HFFc6 (cell line): ENCODE data around the gene JSRP1. TPM values are rescaled to one million over a fixed set of nuclear protein-coding genes. Genes with fewer than 3 reads are reported as not detected.

Experiments
- DNase-seq: peaks from one replicate; pipeline ENCODE4 v3.0.0-alpha.2; 2018
- H3K27ac Mint-ChIP-seq: 2 replicates; pipeline ENCODE4 v1.8.0; 2020; ENCODE audit warnings: mild to moderate bottlenecking, mixed read lengths
- H3K27me3 Mint-ChIP-seq: 2 replicates; pipeline ENCODE4 v1.8.0; 2021; ENCODE audit warnings: mild to moderate bottlenecking, moderate library complexity, mixed read lengths; ENCODE audit not compliant: insufficient read depth
- H3K36me3 Mint-ChIP-seq: 2 replicates; pipeline ENCODE4 v1.8.0; 2021; ENCODE audit warnings: low read depth, mixed read lengths
- H3K4me1 Mint-ChIP-seq: 2 replicates; pipeline ENCODE4 v1.8.0; 2020; ENCODE audit warnings: low read depth, mixed read lengths
- H3K4me3 Mint-ChIP-seq: 2 replicates; pipeline ENCODE4 v1.8.0; 2020; ENCODE audit warnings: mild to moderate bottlenecking, moderate library complexity, mixed read lengths
- H3K9me3 Mint-ChIP-seq: 2 replicates; pipeline ENCODE4 v1.8.0; 2020; ENCODE audit warnings: mild to moderate bottlenecking, mixed read lengths
- total RNA-seq, 6 experiments: library from RNA; stranded (reverse); fragmentation: NEBNext Ultra II Directional; extraction: Animal tissue kit (Norgen Biotek cat#: 25700); gene quantifications; 2 replicates in 1 of 6; 3 replicates in 5 of 6; pipeline ENCODE4 v1.2.3, GENCODE V29; 2021
- TF ChIP-seq, protein P1 (sequence below): fragments of 200-600 bp; sonication (generic); IDR thresholded peaks from 2 replicates; pipeline ENCODE4 v1.5.0; 2021; ENCODE audit warnings: antibody characterized with exemption, mild to moderate bottlenecking

JSRP1 gene
- total RNA-seq, 6 experiments from 2014 or later = 0.27 to 0.99 (median 0.72) TPM

DNA sequence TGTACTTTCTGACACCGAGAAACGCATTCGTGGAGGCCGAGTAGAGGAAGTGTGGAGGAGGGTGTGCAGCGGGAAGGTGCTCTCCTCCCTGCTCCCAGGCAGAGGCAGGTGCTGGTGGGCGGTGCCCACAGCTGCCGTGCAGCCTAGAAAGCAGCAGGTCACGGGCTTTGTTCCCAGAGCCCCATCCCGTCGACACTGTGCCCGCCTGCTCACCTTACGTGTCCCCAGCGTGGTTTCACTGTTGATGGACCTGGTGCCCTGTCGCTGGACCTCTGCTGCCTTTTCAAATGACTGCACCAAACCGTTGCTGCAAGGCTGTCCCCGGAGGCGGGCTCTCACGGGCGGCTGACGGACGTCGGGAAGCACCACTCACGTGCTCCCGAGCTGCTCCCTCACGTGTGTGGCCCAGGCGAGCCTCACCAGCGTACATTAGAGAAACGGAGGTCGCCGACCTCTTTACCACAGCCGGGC is 40.9 kb downstream of the JSRP1 start:
- Mint-ChIP-seq H3K4me1 (no peaks in the 10 kb centered on the region), H3K36me3 (peaks cover 25% of the 10 kb centered on the region)
- TF ChIP-seq, protein P1, sequence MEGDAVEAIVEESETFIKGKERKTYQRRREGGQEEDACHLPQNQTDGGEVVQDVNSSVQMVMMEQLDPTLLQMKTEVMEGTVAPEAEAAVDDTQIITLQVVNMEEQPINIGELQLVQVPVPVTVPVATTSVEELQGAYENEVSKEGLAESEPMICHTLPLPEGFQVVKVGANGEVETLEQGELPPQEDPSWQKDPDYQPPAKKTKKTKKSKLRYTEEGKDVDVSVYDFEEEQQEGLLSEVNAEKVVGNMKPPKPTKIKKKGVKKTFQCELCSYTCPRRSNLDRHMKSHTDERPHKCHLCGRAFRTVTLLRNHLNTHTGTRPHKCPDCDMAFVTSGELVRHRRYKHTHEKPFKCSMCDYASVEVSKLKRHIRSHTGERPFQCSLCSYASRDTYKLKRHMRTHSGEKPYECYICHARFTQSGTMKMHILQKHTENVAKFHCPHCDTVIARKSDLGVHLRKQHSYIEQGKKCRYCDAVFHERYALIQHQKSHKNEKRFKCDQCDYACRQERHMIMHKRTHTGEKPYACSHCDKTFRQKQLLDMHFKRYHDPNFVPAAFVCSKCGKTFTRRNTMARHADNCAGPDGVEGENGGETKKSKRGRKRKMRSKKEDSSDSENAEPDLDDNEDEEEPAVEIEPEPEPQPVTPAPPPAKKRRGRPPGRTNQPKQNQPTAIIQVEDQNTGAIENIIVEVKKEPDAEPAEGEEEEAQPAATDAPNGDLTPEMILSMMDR = no peak

DNA sequence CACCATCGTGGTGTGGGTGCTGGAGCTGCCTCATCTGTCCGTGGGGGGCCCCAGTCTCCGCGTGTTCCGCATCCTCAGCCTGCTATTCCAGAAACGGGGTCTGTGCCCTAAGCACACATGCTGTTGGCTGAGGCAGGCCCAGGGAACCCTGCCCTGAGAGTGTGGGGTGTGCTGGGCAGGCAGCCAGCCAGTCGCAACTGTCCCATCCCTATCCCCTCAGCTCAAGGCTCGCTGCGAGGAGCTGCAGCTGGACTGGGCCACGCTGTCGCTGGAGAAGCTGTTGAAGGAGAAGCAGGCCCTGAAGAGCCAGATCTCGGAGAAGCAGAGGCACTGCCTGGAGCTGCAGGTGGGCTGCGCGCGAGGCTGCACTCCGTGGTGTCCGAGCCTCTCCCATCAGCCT is 42.0 kb downstream of the JSRP1 start:
- Mint-ChIP-seq H3K36me3 (peaks cover 25% of the 10 kb centered on the region), H3K4me1 (no peaks in the 10 kb centered on the region; the same call in 1 of the 2 replicates), H3K9me3 (no peaks in the 10 kb centered on the region), H3K27ac (no peak overlapping the region), H3K27me3 (peaks cover 6% of the 10 kb centered on the region), H3K4me3 (no peak overlapping the region)
- no peak for DNase-seq
- TF ChIP-seq, protein P1 = no peak

More for the DNA sequence above, 40.9 kb downstream of the JSRP1 start:
- Mint-ChIP-seq H3K4me3 (no peak overlapping the region), H3K27me3 (peaks cover 8% of the 10 kb centered on the region), H3K9me3 (no peaks in the 10 kb centered on the region), H3K27ac (no peak overlapping the region)
- no peak for DNase-seq

DNA sequence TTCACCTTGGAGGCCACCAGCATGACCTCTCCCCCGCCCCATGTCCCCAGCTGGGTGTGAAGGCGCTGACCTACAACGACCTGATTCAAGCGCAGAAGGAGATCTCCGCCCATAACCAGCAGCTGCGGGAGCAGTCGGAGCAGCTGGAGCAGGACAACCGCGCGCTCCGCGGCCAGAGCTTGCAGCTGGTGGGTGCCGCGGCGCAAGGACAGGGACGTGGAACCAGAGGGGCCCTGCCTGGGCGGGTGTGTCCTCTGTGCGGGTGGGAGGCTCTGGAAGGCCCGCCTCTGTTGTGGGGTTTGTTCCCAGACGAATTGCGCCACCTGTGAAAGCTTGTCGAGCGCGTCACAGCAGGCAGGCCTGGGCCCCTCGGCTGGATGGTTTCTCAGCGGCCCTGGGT is 42.4 kb downstream of the JSRP1 start:
- peaks cover 6% of the 10 kb centered on the region for H3K27me3 Mint-ChIP-seq

DNA sequence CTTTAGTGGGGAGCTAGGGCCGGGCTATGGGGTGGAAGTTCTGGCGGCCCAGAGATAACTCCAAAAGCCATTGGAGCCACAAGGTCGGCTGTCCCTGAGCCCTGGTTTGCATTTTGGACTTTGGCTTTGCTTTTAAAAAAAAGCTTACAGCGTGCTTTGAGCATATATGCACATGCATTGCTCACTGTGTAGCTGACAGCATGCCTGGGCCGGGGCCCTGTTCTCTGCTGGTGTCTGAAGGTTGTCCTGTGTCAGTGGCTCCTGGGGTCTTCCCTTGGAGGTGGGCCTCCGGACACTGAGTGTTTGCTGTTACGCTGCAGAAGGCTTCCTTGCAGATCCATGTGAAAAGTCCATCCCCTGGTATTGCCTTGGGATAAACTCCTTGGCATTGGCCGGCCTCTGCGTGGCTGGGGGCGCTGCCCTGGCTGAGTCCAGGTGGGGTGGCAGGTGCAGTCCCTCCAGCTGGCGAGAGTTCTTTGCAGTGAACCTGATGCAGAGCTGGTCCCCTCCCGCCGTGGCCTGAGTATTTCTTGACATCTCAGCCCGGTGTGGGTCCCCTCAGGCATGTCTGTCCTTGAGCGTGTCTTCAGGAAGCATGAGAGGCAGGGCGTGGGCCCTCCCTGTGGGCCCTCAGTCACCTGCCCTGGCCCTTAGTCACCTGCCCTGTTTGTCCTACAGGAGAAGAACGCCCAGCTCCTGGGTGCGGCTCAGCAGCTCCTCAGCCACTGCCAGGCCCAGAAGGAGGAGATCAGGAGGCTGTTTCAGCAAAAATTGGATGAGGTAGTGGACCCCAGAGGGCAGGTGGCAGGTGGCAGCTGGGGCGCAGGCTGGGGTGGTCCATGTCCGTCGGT is 43.1 kb downstream of the JSRP1 start:
- H3K27ac Mint-ChIP-seq = no peak overlapping the region; the same call in 1 of the 2 replicates
- peaks cover 12% of the 10 kb centered on the region for H3K4me1 Mint-ChIP-seq
- no peak for DNase-seq
- H3K36me3 Mint-ChIP-seq = peaks cover 25% of the 10 kb centered on the region
- no peak overlapping the region for H3K4me3 Mint-ChIP-seq
- H3K9me3 Mint-ChIP-seq = no peaks in the 10 kb centered on the region
- TF ChIP-seq, protein P1 = no peak
- peaks cover 6% of the 10 kb centered on the region for H3K27me3 Mint-ChIP-seq

More for the DNA sequence above, 42.4 kb downstream of the JSRP1 start:
- H3K4me1 Mint-ChIP-seq = peaks cover 4% of the 10 kb centered on the region
- no peak overlapping the region for H3K27ac Mint-ChIP-seq
- TF ChIP-seq, protein P1 = no peak
- no peaks in the 10 kb centered on the region for H3K9me3 Mint-ChIP-seq
- H3K4me3 Mint-ChIP-seq = no peak overlapping the region
- DNase-seq = no peak
- peaks cover 25% of the 10 kb centered on the region for H3K36me3 Mint-ChIP-seq

DNA sequence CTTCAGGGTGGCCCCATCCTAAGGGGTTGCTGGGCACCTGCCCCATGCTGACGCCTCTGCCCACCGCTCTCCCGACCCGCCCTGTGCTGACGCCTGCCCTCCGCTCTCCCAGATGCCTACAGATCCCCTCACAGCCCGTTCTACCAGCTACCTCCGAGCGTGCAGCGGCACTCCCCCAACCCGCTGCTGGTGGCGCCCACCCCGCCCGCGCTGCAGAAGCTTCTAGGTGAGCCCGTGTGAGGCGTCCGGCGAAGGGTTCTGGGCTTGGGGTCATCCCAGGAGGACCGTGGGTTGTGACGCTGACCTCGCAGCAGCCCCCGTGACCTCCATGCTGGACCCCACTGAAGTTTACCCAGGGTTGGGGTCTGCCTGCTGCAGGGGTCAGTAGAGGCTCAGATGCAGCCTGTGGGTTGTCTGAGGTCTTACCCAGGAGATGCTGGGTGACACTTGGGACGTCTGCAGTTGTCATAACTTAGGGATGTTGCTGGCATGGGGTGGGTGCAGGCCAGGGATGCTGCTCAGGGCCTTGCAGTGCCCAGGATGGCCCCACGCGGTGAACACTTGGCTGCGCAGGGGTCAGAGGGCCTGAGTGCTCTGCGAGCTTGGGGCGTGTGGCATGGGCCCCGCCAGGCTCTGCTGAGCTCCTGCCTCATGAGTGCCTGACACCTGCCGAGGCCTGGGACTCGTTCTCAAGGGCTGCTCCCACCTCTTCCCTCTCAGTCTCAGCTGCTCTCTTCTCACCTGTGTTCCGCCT is 45.1 kb downstream of the JSRP1 start:
- peaks cover 2% of the 10 kb centered on the region for H3K27me3 Mint-ChIP-seq

More for the DNA sequence above, 45.1 kb downstream of the JSRP1 start:
- H3K4me3 Mint-ChIP-seq = no peak overlapping the region
- H3K36me3 Mint-ChIP-seq = peaks cover 20% of the 10 kb centered on the region
- TF ChIP-seq, protein P1 = no peak
- no peak for DNase-seq
- H3K27ac Mint-ChIP-seq = no peak overlapping the region
- no peaks in the 10 kb centered on the region for H3K9me3 Mint-ChIP-seq
- H3K4me1 Mint-ChIP-seq = peaks cover 12% of the 10 kb centered on the region
